HG03045 (cell line): ENCODE results near the gene VCY.
"Not testable (repeated sequence)": the region's sequence is repeated elsewhere in the genome, so short reads cannot be mapped to it uniquely, and the experiment has no call there.

ENCODE experiments used
- ATAC-seq: cut with Tn5 transposase; IDR thresholded peaks from one replicate; pipeline ENCODE4 v1.9.1; 2021; ENCODE audit warnings: mild to moderate bottlenecking, moderate library complexity; ENCODE audit not compliant: unreplicated experiment

VCY gene

GRCh38 chrY:13986373-13986772 is at the start of gene VCY:
Gene VCY, minus strand, starts transcription at chrY:13986473. Its CDS starts 33 bp downstream, at chrY:13986440.
- ATAC-seq = not testable (repeated sequence)

- ATAC-seq = not testable (repeated sequence)
Observed at GRCh38 chrY:14030395-14030794, 44.1 kb upstream of the VCY start.

GRCh38 chrY:14011916-14012315 is 25.6 kb upstream of the VCY start:
- not testable (repeated sequence) for ATAC-seq

GRCh38 chrY:13942406-13942805 is 43.9 kb downstream of the VCY start:
- ATAC-seq = not testable (repeated sequence)
